Measurements from ENCODE around the gene LUZP2.

- TF ChIP-seq POLR2AphosphoS5 (IDR thresholded peaks at IDR 0.05): no peak
- TF ChIP-seq CTCF (IDR thresholded peaks at IDR 0.05): no peak
- TF ChIP-seq POLR2A (IDR thresholded peaks at IDR 0.05): no peak
Observed at GRCh38 chr11:24642648-24643047, 145.8 kb downstream of the LUZP2 start.
